A549 (cell line): ENCODE data around the gene INPP5A.

ENCODE experiments used
- CEBPB ChIP-seq, 2 experiments: fragments of >200 bp in 1 of 2; sonication (Bioruptor Twin) in 1 of 2; formaldehyde crosslinking in 1 of 2; IDR thresholded peaks; 2 replicates each; pipeline ENCODE4 v1.6.1; 2012 to 2016
- EP300 ChIP-seq, 2 experiments: fragments of >200 bp; sonication (Bioruptor Twin); formaldehyde crosslinking; IDR thresholded peaks; 2 replicates in 1 of 2; 3 replicates in 1 of 2; pipeline ENCODE4 v1.6.1; 2016 to 2017
- GATA3 ChIP-seq: IDR thresholded peaks from 2 replicates; pipeline ENCODE4 v1.6.1; 2012; ENCODE audit warnings: borderline replicate concordance
- HOXA7 ChIP-seq: fragments of 250-450 bp; sonication (Bioruptor Pico); IDR thresholded peaks from 2 replicates; pipeline ENCODE4 v1.5.0; 2020; ENCODE audit warnings: mild to moderate bottlenecking, moderate library complexity
- KDM1A ChIP-seq: fragments of 200-600 bp; sonication (generic); IDR thresholded peaks from 2 replicates; pipeline ENCODE4 v1.6.1; 2016; ENCODE audit warnings: low read depth, mild to moderate bottlenecking
- KDM5A ChIP-seq: fragments of 200-600 bp; sonication (generic); IDR thresholded peaks from 2 replicates; pipeline ENCODE4 v1.6.1; 2016; ENCODE audit warnings: antibody characterized with exemption, mild to moderate bottlenecking
- MAFK ChIP-seq: fragments of 450-650 bp; IDR thresholded peaks from 2 replicates; pipeline ENCODE4 v1.6.1; 2014; ENCODE audit not compliant: partially characterized antibody
- RCOR1 ChIP-seq: fragments of 150-350 bp; IDR thresholded peaks from 2 replicates; pipeline ENCODE4 v1.6.1; 2014; ENCODE audit warnings: antibody characterized with exemption, low read length, low read depth
- TP53 ChIP-seq: fragments of 250-450 bp; sonication (Bioruptor Pico); IDR thresholded peaks from 2 replicates; pipeline ENCODE4 v1.5.0; 2021; ENCODE audit warnings: mild to moderate bottlenecking, moderate library complexity
- TF ChIP-seq, protein P1 (sequence below): fragments of >200 bp; sonication (Bioruptor Twin); formaldehyde crosslinking; IDR thresholded peaks from 3 replicates; pipeline ENCODE4 v1.5.1; 2016
- TF ChIP-seq, protein P2 (sequence below): fragments of 200-600 bp; sonication (generic); IDR thresholded peaks from 2 replicates; pipeline ENCODE4 v1.6.1; 2016; ENCODE audit warnings: antibody characterized with exemption, mild to moderate bottlenecking, moderate library complexity
- TF ChIP-seq, protein P3 (sequence below): fragments of 250-450 bp; sonication (Bioruptor Pico); IDR thresholded peaks from 2 replicates; pipeline ENCODE4 v1.5.0; 2021; ENCODE audit warnings: mild to moderate bottlenecking, moderate library complexity, borderline replicate concordance
- TF ChIP-seq, protein P4 (sequence below): fragments of 450-650 bp; IDR thresholded peaks from 2 replicates; pipeline ENCODE4 v1.6.1; 2014; ENCODE audit warnings: antibody characterized with exemption
- TF ChIP-seq, protein P5 (sequence below): IDR thresholded peaks from 2 replicates; pipeline ENCODE4 v1.6.1; 2012

DNA sequence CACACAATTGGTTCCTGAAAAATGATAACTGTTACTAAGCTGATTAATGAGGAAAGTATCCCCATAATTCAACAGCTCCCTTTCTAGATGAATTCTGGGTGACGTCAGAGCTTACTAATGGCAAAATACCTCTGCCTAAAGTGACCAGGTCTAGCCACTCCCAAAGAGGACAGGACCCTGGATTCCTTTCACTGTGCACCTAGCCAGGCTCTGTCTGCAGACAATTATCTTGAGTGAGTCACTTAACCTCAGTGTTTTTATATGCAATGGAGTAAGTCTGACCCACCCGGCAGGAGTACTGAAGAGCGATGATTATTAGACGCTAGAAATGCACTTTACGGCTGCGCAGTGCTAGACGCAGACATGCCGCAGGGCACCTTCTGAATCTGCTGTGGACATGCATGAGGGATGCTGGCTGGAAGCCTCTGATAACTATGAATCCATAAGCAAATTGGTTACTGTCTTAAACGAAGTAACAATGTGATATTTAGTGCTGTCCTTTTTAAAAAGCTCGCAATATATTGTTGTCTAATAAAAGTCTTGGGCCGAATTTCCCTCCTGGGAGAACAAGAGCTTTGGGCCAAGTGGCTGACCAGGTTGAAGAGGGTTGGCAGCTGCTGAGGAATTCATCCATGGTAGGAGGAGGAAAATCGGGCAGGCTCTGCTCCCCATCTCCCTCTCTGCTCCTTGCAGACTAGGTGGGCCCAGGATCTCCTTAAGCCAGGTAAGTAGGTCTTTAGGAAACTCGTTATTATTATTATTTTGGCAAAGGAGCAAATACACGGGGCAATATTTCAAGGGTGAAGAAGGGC, 4.6 kb upstream of the INPP5A start:
- TF ChIP-seq, protein P1, sequence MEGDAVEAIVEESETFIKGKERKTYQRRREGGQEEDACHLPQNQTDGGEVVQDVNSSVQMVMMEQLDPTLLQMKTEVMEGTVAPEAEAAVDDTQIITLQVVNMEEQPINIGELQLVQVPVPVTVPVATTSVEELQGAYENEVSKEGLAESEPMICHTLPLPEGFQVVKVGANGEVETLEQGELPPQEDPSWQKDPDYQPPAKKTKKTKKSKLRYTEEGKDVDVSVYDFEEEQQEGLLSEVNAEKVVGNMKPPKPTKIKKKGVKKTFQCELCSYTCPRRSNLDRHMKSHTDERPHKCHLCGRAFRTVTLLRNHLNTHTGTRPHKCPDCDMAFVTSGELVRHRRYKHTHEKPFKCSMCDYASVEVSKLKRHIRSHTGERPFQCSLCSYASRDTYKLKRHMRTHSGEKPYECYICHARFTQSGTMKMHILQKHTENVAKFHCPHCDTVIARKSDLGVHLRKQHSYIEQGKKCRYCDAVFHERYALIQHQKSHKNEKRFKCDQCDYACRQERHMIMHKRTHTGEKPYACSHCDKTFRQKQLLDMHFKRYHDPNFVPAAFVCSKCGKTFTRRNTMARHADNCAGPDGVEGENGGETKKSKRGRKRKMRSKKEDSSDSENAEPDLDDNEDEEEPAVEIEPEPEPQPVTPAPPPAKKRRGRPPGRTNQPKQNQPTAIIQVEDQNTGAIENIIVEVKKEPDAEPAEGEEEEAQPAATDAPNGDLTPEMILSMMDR = no peak
- no peak for TF ChIP-seq TP53 (CRISPR knock-in tag)
- no peak for TF ChIP-seq MAFK
- TF ChIP-seq, protein P2, sequence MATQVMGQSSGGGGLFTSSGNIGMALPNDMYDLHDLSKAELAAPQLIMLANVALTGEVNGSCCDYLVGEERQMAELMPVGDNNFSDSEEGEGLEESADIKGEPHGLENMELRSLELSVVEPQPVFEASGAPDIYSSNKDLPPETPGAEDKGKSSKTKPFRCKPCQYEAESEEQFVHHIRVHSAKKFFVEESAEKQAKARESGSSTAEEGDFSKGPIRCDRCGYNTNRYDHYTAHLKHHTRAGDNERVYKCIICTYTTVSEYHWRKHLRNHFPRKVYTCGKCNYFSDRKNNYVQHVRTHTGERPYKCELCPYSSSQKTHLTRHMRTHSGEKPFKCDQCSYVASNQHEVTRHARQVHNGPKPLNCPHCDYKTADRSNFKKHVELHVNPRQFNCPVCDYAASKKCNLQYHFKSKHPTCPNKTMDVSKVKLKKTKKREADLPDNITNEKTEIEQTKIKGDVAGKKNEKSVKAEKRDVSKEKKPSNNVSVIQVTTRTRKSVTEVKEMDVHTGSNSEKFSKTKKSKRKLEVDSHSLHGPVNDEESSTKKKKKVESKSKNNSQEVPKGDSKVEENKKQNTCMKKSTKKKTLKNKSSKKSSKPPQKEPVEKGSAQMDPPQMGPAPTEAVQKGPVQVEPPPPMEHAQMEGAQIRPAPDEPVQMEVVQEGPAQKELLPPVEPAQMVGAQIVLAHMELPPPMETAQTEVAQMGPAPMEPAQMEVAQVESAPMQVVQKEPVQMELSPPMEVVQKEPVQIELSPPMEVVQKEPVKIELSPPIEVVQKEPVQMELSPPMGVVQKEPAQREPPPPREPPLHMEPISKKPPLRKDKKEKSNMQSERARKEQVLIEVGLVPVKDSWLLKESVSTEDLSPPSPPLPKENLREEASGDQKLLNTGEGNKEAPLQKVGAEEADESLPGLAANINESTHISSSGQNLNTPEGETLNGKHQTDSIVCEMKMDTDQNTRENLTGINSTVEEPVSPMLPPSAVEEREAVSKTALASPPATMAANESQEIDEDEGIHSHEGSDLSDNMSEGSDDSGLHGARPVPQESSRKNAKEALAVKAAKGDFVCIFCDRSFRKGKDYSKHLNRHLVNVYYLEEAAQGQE = no peak
- TF ChIP-seq EP300 (IDR thresholded peaks at IDR 0.05) = no peak
- TF ChIP-seq, protein P3, sequence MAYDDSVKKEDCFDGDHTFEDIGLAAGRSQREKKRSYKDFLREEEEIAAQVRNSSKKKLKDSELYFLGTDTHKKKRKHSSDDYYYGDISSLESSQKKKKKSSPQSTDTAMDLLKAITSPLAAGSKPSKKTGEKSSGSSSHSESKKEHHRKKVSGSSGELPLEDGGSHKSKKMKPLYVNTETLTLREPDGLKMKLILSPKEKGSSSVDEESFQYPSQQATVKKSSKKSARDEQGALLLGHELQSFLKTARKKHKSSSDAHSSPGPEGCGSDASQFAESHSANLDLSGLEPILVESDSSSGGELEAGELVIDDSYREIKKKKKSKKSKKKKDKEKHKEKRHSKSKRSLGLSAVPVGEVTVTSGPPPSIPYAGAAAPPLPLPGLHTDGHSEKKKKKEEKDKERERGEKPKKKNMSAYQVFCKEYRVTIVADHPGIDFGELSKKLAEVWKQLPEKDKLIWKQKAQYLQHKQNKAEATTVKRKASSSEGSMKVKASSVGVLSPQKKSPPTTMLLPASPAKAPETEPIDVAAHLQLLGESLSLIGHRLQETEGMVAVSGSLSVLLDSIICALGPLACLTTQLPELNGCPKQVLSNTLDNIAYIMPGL (CRISPR knock-in tag) = no peak
- TF ChIP-seq, protein P4, sequence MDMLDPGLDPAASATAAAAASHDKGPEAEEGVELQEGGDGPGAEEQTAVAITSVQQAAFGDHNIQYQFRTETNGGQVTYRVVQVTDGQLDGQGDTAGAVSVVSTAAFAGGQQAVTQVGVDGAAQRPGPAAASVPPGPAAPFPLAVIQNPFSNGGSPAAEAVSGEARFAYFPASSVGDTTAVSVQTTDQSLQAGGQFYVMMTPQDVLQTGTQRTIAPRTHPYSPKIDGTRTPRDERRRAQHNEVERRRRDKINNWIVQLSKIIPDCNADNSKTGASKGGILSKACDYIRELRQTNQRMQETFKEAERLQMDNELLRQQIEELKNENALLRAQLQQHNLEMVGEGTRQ = no peak
- TF ChIP-seq, protein P5, sequence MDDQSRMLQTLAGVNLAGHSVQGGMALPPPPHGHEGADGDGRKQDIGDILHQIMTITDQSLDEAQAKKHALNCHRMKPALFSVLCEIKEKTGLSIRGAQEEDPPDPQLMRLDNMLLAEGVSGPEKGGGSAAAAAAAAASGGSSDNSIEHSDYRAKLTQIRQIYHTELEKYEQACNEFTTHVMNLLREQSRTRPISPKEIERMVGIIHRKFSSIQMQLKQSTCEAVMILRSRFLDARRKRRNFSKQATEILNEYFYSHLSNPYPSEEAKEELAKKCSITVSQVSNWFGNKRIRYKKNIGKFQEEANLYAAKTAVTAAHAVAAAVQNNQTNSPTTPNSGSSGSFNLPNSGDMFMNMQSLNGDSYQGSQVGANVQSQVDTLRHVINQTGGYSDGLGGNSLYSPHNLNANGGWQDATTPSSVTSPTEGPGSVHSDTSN = no peak
- no peak for TF ChIP-seq HOXA7 (CRISPR knock-in tag)
- TF ChIP-seq KDM1A = no peak
- TF ChIP-seq KDM5A = no peak
- no peak for TF ChIP-seq GATA3
- no peak for TF ChIP-seq CEBPB (IDR thresholded peaks at IDR 0.05)
- no peak for TF ChIP-seq RCOR1
